Measurements from ENCODE around the gene DSG3. TPM values are rescaled to one million over a fixed set of nuclear protein-coding genes. Genes with fewer than 3 reads are reported as not detected.
"Not testable (repeated sequence)": the region's sequence is repeated elsewhere in the genome, so short reads cannot be mapped to it uniquely, and the experiment has no call there.

DSG3 gene
- total RNA-seq, 1 donor from 2014 or later = not detected

- no peak for DNase-seq (ENCODE audit: low read depth in 2 of 2)
These were observed 45.1 kb downstream of the DSG3 start for GRCh38 chr18:31492671-31493070.

- no peak for DNase-seq (ENCODE audit: low read depth in 2 of 2)
These were observed 45.6 kb downstream of the DSG3 start for GRCh38 chr18:31493171-31493570.

GRCh38 chr18:31493941-31494340 lies 46.4 kb downstream of the DSG3 start:
- DNase-seq (ENCODE audit: low read depth in 2 of 2) = no peak

- DNase-seq (ENCODE audit: low read depth in 2 of 2) = not testable (repeated sequence)
These were observed 47.2 kb downstream of the DSG3 start for GRCh38 chr18:31494705-31495244.

GRCh38 chr18:31497404-31497835 lies 49.9 kb downstream of the DSG3 start:
- no peak for DNase-seq (ENCODE audit: low read depth in 2 of 2)

- DNase-seq (ENCODE audit: low read depth in 2 of 2) = peak in 1 of 2 donors; percentile 13
These were observed 50.5 kb downstream of the DSG3 start, which contains the start of gene DSG2 for GRCh38 chr18:31497836-31498573. Gene DSG2 (plus strand): TSS chr18:31498177. CDS start chr18:31498252, 75 bp downstream.

GRCh38 chr18:31498574-31499524 lies 51.3 kb downstream of the DSG3 start:
- DNase-seq (ENCODE audit: low read depth in 2 of 2) = no peak

GRCh38 chr18:31500051-31500688 lies 52.6 kb downstream of the DSG3 start:
- DNase-seq (ENCODE audit: low read depth in 2 of 2) = no peak

GRCh38 chr18:31503011-31503410 lies 55.5 kb downstream of the DSG3 start:
- DNase-seq (ENCODE audit: low read depth in 2 of 2) = no peak

- no peak for DNase-seq (ENCODE audit: low read depth in 2 of 2)
These were observed 57.1 kb downstream of the DSG3 start for GRCh38 chr18:31504455-31505147.

- DNase-seq (ENCODE audit: low read depth in 2 of 2) = no peak
These were observed 57.6 kb downstream of the DSG3 start for GRCh38 chr18:31505156-31505555.

- peak; percentile 31 to 55 for DNase-seq (ENCODE audit: low read depth in 2 of 2)
These were observed 58.6 kb downstream of the DSG3 start for GRCh38 chr18:31506024-31506742.

GRCh38 chr18:31507124-31507523 lies 59.6 kb downstream of the DSG3 start:
- not testable (repeated sequence) for DNase-seq (ENCODE audit: low read depth in 2 of 2)

- no peak for DNase-seq (ENCODE audit: low read depth in 2 of 2)
These were observed 61.2 kb downstream of the DSG3 start for GRCh38 chr18:31508781-31509180.

- DNase-seq (ENCODE audit: low read depth in 2 of 2) = peak in 1 of 2 donors; percentile 28
These were observed 62.0 kb downstream of the DSG3 start for GRCh38 chr18:31509571-31509970.

- DNase-seq (ENCODE audit: low read depth in 2 of 2) = no peak
These were observed 62.8 kb downstream of the DSG3 start for GRCh38 chr18:31510319-31510718.

- no peak for DNase-seq (ENCODE audit: low read depth in 2 of 2)
These were observed 63.6 kb downstream of the DSG3 start for GRCh38 chr18:31511098-31511497.

GRCh38 chr18:31512203-31512764 lies 64.7 kb downstream of the DSG3 start:
- peak in 1 of 2 donors; percentile 5 for DNase-seq (ENCODE audit: low read depth in 2 of 2)

GRCh38 chr18:31513189-31513935 lies 65.8 kb downstream of the DSG3 start:
- DNase-seq (ENCODE audit: low read depth in 2 of 2) = peak in 1 of 2 donors; percentile 6
